NCI-H748 (cell line): ENCODE data around the gene DDX1.
"Not testable (repeated sequence)": the region's sequence is repeated elsewhere in the genome, so short reads cannot be mapped to it uniquely, and the experiment has no call there.

Source experiments
- DNase-seq: peaks from one replicate; lab custom pipeline; 2025; ENCODE audit not compliant: unreplicated experiment; lab: John Stamatoyannopoulos, UW

DDX1 gene

DNA sequence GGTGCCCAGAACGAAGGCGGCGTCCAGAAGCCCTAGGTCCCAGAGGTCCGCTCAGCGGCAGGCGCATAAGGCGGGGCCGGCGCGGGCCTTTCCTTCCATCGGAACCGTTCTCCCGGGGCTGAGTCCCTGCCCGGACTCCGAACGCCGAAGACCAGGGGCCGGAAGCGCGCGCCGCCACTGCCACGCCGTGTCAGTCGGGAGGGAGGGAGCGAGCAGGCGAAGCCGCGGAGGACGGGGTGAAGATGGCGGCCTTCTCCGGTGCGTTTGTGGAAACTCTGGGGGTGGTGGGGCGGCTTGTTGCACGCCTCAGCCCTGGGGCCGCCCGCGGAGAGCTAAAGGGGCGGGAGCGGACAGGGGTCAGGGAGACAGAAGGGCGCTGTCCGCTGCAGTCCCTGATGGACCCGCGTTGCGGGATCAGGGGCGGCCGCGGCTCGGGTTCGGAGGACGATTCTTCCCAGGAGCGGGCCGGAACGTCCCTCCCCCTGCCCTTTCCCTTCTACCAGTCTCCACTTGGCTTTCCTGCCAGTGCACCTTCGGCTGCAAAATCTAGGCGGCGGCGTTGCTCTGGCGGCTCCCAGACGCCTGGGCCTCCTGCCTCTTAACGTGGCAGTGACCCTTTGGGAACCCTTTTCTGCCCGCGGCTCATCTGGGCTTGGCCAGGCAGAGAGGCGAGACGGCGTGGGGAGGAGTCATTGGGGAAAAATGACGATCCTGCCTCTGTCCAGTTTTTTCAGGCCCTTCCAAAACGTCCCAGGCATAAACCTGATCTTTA lies at the start of gene DDX1:
DDX1 (plus strand) TSS at position 177 of the 772 bp plus-strand sequence; CDS start at position 243, 66 bp downstream.
- peak; percentile 88 for DNase-seq

DNA sequence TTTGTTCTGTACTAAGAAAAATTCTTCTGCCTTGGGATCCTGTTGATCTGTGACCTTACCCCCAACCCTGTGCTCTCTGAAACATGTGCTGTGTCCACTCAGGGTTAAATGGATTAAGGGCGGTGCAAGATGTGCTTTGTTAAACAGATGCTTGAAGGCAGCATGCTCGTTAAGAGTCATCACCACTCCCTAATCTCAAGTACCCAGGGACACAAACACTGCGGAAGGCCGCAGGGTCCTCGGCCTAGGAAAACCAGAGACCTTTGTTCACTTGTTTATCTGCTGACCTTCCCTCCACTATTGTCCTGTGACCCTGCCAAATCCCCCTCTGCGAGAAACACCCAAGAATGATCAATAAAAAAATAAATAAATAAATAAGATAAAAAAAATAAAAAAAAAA lies 49.4 kb upstream of the DDX1 start:
- DNase-seq = not testable (repeated sequence)

- no peak for DNase-seq
Observed at GRCh38 chr2:15543053-15543452, 48.6 kb upstream of the DDX1 start.

- DNase-seq = no peak
Observed at GRCh38 chr2:15543541-15543940, 48.1 kb upstream of the DDX1 start.

DNA sequence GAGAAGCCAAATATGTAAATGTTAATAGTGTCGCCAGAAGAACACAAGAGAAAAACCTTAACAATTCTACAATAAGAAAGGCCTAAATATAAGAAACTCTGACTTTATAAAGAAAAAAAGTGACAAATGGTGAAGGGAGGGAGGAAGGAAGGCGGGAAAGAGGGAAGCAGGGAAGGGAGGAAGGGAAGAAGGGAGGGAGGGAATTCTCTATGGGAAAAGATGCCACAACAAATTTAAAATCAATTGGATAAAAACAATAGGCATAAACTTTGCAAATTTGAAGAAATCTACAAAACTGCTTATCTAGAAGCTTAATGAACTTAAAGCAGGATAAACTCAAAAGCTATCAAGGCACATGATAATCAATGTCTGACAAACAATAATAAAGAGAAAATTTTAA lies 47.4 kb upstream of the DDX1 start:
- DNase-seq = no peak

DNA sequence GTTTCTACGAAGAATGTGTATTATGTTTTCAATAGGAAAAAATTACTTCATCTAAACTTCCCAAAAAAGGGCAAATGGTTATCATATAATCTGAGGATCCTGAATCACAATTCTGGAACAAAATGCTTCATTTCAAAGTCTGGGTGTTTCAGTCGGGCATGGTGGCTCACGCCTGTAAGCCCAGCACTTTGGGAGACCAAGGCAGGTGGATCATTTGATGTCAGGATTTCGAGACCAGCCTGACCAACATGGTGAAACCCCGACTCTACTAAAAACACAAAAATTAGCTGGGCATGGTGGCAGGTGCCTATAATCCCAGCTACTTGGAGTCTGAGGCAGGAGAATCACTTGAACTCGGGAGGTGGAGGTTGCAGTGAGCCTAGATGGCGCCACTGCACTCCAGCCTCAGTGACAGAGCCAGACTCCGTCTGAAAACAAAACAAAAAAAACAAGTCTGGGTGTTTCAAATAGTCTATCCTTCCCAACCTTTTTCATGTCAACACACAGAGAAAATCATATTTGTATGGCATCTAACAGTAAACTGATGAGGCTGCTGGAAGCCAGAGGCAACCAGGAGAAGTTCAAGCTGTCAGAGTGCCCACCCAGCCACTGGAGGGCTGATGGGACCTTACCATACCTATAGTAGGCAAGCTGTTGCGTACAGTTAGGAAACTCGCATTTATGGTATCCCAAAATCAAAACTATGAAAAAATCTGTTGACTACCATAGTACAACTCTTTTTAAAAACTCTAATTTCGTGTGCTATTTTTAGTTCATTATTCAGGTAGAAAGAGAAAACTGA lies 45.2 kb upstream of the DDX1 start:
- no peak for DNase-seq

DNA sequence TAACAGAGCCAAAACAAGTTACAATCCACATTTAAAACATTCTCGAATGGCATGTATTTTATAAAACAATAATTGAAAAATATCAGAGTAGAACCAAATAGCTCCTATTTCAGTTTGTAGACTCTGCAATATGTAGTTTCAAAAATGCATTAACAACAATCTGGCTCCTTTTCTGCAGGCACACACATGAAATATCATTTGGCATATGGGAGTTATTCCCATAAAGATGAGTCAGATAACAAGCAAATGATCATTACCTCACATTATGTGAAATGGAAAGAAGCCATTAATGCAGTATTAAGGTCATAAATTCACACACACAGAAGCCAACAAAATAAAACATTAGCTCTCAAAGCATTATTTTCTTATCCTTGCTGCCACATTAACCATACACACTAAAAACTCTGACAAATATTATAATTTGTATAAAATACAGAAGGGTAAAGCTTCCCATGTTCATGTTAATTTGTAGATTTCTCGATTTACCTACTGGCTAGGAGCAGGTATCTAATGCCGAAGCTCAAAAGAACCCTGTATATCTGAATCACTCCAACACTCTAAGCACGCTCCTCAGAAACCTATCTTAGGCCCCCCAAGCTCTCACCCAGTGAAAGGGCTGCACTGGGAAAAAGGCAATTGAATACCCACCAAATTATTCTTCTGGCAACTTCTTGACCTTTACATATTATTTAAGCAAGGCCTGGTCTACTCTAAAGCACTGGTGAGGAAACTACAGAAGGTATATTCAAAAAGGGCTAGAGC lies 44.4 kb upstream of the DDX1 start:
- DNase-seq = no peak

- no peak for DNase-seq
Observed at GRCh38 chr2:15548974-15549373, 42.7 kb upstream of the DDX1 start.

GRCh38 chr2:15553519-15553918 lies 38.1 kb upstream of the DDX1 start:
- no peak for DNase-seq

DNA sequence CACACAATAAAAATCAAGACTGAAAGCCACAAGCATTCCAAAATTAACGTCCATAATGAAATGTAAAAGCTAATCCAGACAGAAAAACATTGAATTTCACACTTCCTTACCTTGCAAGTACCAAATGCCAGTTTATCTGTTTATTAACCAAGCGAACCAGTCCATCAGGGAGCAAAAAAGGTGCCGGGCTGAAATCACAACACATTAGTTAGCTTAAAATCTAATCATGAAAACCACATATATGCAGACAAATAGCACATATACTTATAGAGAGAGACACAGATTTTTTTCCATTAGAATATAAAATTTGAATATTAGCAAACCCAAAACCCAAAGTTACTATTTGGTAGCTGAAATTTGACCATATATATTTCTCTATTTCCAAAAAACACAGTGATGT lies 37.7 kb upstream of the DDX1 start:
- no peak for DNase-seq

- DNase-seq = no peak
Observed at GRCh38 chr2:15554525-15555218, 37.0 kb upstream of the DDX1 start.

GRCh38 chr2:15555760-15556193 lies 35.9 kb upstream of the DDX1 start:
- DNase-seq = no peak

DNA sequence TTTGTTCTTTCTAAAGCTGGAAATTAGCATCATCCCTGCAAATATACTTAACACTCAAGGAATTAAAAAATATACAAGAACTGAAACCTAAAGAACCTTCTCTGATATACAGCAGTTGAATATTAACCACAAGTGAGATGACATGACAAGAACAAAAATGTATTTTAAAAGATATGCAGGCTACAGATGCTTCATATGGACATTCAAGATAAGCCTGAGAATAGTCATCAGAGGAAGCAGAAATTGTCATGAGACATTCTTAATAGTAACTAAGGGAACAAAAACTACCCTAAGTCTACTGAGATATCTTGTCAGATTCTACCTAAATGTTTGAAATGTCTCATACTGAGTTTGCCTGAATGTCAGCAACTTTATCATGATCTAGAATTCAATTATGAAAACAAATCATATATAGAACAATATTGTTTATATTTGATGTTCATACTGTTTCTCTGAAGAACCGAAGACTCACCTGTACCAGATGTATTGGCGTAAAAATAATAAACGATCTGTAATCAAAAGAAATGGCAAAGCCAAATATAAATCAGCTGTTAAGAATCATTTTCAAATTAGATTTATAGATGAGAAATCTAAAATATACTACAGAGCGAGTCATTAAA lies 35.2 kb upstream of the DDX1 start:
- no peak for DNase-seq

GRCh38 chr2:15557887-15558311 lies 33.8 kb upstream of the DDX1 start:
- no peak for DNase-seq

GRCh38 chr2:15559379-15560139 lies 32.1 kb upstream of the DDX1 start:
- DNase-seq = no peak

- DNase-seq = peak; percentile 70
Observed at GRCh38 chr2:15560140-15560987, 31.3 kb upstream of the DDX1 start.

- DNase-seq = peak; percentile 91
Observed at GRCh38 chr2:15560988-15561573, 30.6 kb upstream of the DDX1 start, which contains the start of gene NBAS. Gene NBAS (minus strand): TSS chr2:15561334. CDS start chr2:15561304, 30 bp downstream.
